ENCODE data around the gene CELF6. TPM values are rescaled to one million over a fixed set of nuclear protein-coding genes. Genes with fewer than 3 reads are reported as not detected.
A peak's percentile ranks its signal among the peaks of the same experiment; 100 is the strongest.

The CELF6 gene
- total RNA-seq, 3 donors from 2014 or later (not counting 1 experiment from before 2014, with no cell fraction given) = 2.6 to 3.2 (median 2.8) TPM

GRCh38 chr15:72354496-72354895 is 34.5 kb upstream of the CELF6 start:
- H3K27ac ChIP-seq (ENCODE audit: low read length) = no peak overlapping the region
- ATAC-seq (no peak), DNase-seq (no peak)
- no peaks in the 10 kb centered on the region for H3K9me3 Mint-ChIP-seq
- no peaks in the 10 kb centered on the region for H3K9me3 ChIP-seq (ENCODE audit: control insufficient read depth, insufficient read depth, low read length)
- H3K4me3 ChIP-seq (ENCODE audit: low read length) = no peak overlapping the region
- H3K36me3 ChIP-seq (ENCODE audit: control insufficient read depth, insufficient read depth, low read length) = peaks cover 60% of the 10 kb centered on the region
- H3K4me1 Mint-ChIP-seq = peaks cover 26 to 29% of the 10 kb centered on the region in 2 donors
- intact Hi-C loops (cut with micrococcal nuclease) = no loop called here
- H3K27me3 Mint-ChIP-seq (ENCODE audit: low read depth in 2 of 2) = no peaks in the 10 kb centered on the region
- H3K27me3 ChIP-seq (ENCODE audit: control insufficient read depth, insufficient read depth, low read length) = no peaks in the 10 kb centered on the region
- H3K27ac Mint-ChIP-seq = no peak overlapping the region
- H3K36me3 Mint-ChIP-seq = peaks cover 7% of the 10 kb centered on the region
- no peak for TF ChIP-seq CTCF (IDR thresholded peaks at IDR 0.05)
- peaks cover 20% of the 10 kb centered on the region for H3K4me1 ChIP-seq (ENCODE audit: control insufficient read depth, insufficient read depth, low read length)
- no peak overlapping the region for H3K4me3 Mint-ChIP-seq
- no CpG with 5 or more reads among the region's 1 CpG for WGBS (ENCODE audit: insufficient coverage)

DNA sequence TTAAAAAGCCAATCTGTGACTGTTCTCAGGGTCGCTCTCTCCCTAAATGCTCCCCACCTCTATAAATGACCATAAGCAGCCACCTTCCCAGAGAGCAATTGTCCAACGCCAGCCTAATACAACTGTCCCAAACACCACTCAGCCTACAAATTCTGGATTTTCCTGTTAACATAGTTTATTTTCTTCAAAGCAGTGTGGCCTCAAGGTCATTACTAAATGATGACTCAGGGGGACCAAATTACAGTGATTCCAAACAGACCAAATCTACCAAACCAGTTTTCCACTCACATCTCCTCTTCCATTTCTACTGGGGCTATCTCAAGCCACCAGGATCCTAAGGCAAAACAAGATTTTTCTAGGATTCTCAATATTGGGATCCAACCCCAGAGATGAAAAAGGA is 33.3 kb upstream of the CELF6 start:
- no peak for TF ChIP-seq CTCF (IDR thresholded peaks at IDR 0.05)
- Histone ChIP-seq H3K4me1 (ENCODE audit: control insufficient read depth, insufficient read depth, low read length) (peaks cover 8% of the 10 kb centered on the region), H3K9me3 (ENCODE audit: control insufficient read depth, insufficient read depth, low read length) (no peaks in the 10 kb centered on the region), H3K27ac (ENCODE audit: low read length) (no peak overlapping the region), H3K36me3 (ENCODE audit: control insufficient read depth, insufficient read depth, low read length) (peaks cover 72% of the 10 kb centered on the region), H3K27me3 (ENCODE audit: control insufficient read depth, insufficient read depth, low read length) (no peaks in the 10 kb centered on the region), H3K4me3 (ENCODE audit: low read length) (no peak overlapping the region)
- WGBS (ENCODE audit: insufficient coverage) = 96% methylated on average over 2 of the region's 2 CpGs
- intact Hi-C loops (cut with micrococcal nuclease) = no loop called here
- Mint-ChIP-seq H3K27ac (no peak overlapping the region), H3K4me3 (no peak overlapping the region), H3K36me3 (peaks cover 15% of the 10 kb centered on the region), H3K9me3 (no peaks in the 10 kb centered on the region), H3K27me3 (ENCODE audit: low read depth in 2 of 2) (no peaks in the 10 kb centered on the region), H3K4me1 (peaks cover 15 to 18% of the 10 kb centered on the region in 2 donors)
- ATAC-seq = no peak
- DNase-seq = no peak

- Histone ChIP-seq H3K27me3 (ENCODE audit: control insufficient read depth, insufficient read depth, low read length) (no peaks in the 10 kb centered on the region), H3K36me3 (ENCODE audit: control insufficient read depth, insufficient read depth, low read length) (peaks cover 62% of the 10 kb centered on the region), H3K4me3 (ENCODE audit: low read length) (no peak overlapping the region), H3K27ac (ENCODE audit: low read length) (no peak overlapping the region), H3K4me1 (ENCODE audit: control insufficient read depth, insufficient read depth, low read length) (no peaks in the 10 kb centered on the region), H3K9me3 (ENCODE audit: control insufficient read depth, insufficient read depth, low read length) (no peaks in the 10 kb centered on the region)
- peak overlapping the region in 1 of 2 donors; percentile 51 for H3K27ac Mint-ChIP-seq
- peaks cover 9% of the 10 kb centered on the region for H3K36me3 Mint-ChIP-seq
- H3K9me3 Mint-ChIP-seq = no peaks in the 10 kb centered on the region
- no peak overlapping the region for H3K4me3 Mint-ChIP-seq
- 100% methylated on average over 3 of the region's 3 CpGs for WGBS (ENCODE audit: insufficient coverage)
- no peak for DNase-seq
- intact Hi-C loops (cut with micrococcal nuclease) = no loop called here
- no peaks in the 10 kb centered on the region for H3K27me3 Mint-ChIP-seq (ENCODE audit: low read depth in 2 of 2)
- H3K4me1 Mint-ChIP-seq = no peaks in the 10 kb centered on the region
- no peak for TF ChIP-seq CTCF (IDR thresholded peaks at IDR 0.05)
- no peak for ATAC-seq
These were observed 25.8 kb upstream of the CELF6 start for GRCh38 chr15:72345806-72346205.

- WGBS (ENCODE audit: insufficient coverage) = 88% methylated on average over 5 of the region's 7 CpGs
- H3K36me3 Mint-ChIP-seq = peaks cover 9% of the 10 kb centered on the region
- H3K27ac ChIP-seq (ENCODE audit: low read length) = no peak overlapping the region
- no peaks in the 10 kb centered on the region for H3K9me3 Mint-ChIP-seq
- no peak overlapping the region for H3K4me3 ChIP-seq (ENCODE audit: low read length)
- intact Hi-C loops (cut with micrococcal nuclease) = no loop called here
- H3K36me3 ChIP-seq (ENCODE audit: control insufficient read depth, insufficient read depth, low read length) = peaks cover 57% of the 10 kb centered on the region
- no peaks in the 10 kb centered on the region for H3K4me1 ChIP-seq (ENCODE audit: control insufficient read depth, insufficient read depth, low read length)
- no peaks in the 10 kb centered on the region for H3K9me3 ChIP-seq (ENCODE audit: control insufficient read depth, insufficient read depth, low read length)
- ATAC-seq (no peak), DNase-seq (no peak)
- H3K4me1 Mint-ChIP-seq = no peaks in the 10 kb centered on the region
- H3K27me3 Mint-ChIP-seq (ENCODE audit: low read depth in 2 of 2) = no peaks in the 10 kb centered on the region
- no peaks in the 10 kb centered on the region for H3K27me3 ChIP-seq (ENCODE audit: control insufficient read depth, insufficient read depth, low read length)
- H3K4me3 Mint-ChIP-seq = no peak overlapping the region
- TF ChIP-seq CTCF (IDR thresholded peaks at IDR 0.05) = no peak
- H3K27ac Mint-ChIP-seq = peak overlapping the region in 1 of 2 donors; percentile 51
These were observed 25.3 kb upstream of the CELF6 start for GRCh38 chr15:72345280-72345679.
